Cardiac ventricle fibroblast (primary cell): ENCODE data around the gene MED1. TPM values are rescaled to one million over a fixed set of nuclear protein-coding genes. Genes with fewer than 3 reads are reported as not detected.

ENCODE experiments used
- total RNA-seq: library from RNA; depleted of rRNA; stranded (reverse); fragments of >200 nt; gene quantifications from 2 replicates; pipeline ENCODE4 v1.2.3, GENCODE V29; 2015

The MED1 gene
- total RNA-seq, result 18.4 and 20.7 TPM in 2 replicates

GRCh38 chr17:39450847-39451581 is at the start of gene MED1:
MED1 (minus strand) TSS chr17:39451263; CDS start chr17:39451062, 201 bp downstream.

GRCh38 chr17:39461113-39461925 is 10.3 kb upstream of the MED1 start, which contains the start of gene CDK12:
CDK12 (plus strand) TSS chr17:39461486; CDS start chr17:39462072, 586 bp downstream.

GRCh38 chr17:39401412-39402243 is 49.4 kb downstream of the MED1 start, which contains the start of gene FBXL20:
FBXL20 (minus strand) TSS chr17:39401626; CDS start chr17:39401402, 224 bp downstream.

Other genes with a start within 250 kb of the MED1 start
- 0.19 and 0.24 TPM in 2 replicates for gene STAC2, start 225.3 kb downstream of the MED1 start, total RNA-seq
- gene FBXL20, start 49.6 kb downstream of the MED1 start, total RNA-seq, result 11.5 and 13.3 TPM in 2 replicates
- gene CDK12, start 10.2 kb upstream of the MED1 start, total RNA-seq, result 27.7 and 27.8 TPM in 2 replicates
- gene NEUROD2, start 156.7 kb upstream of the MED1 start, total RNA-seq, result not detected in 2 replicates
- 89.5 and 113 TPM in 2 replicates for gene PPP1R1B, start 175.7 kb upstream of the MED1 start, total RNA-seq
- gene STARD3, start 185.9 kb upstream of the MED1 start, total RNA-seq, result 23.1 and 31.5 TPM in 2 replicates
- gene TCAP, start 214.1 kb upstream of the MED1 start, total RNA-seq, result 0.25 TPM in 1 of 2 replicates, not detected in the other
- not detected in 2 replicates for gene PNMT, start 217.2 kb upstream of the MED1 start, total RNA-seq
- gene PGAP3, start 236.8 kb upstream of the MED1 start, total RNA-seq, result 10.5 and 16.8 TPM in 2 replicates
- 29.9 and 35.7 TPM in 2 replicates for gene ERBB2, start 248.8 kb upstream of the MED1 start, total RNA-seq